Liver (tissue), 9 donors: ENCODE data around the gene TRMT10B. TPM values are rescaled to one million over a fixed set of nuclear protein-coding genes. Genes with fewer than 3 reads are reported as not detected.

Source experiments
- DNase-seq: peaks from one replicate; pipeline ENCODE4 v3.0.0-alpha.2; 2017; ENCODE audit warnings: low spot score
- H3K27ac ChIP-seq, 2 donors: one replicate each; pipeline ENCODE4 v1.7.0; 2013; ENCODE audit warnings: inconsistent platforms in 2 of 2, low read length in 2 of 2, control low read depth in 1 of 2, low read depth in 1 of 2, mild to moderate bottlenecking in 1 of 2
- H3K27me3 ChIP-seq, 4 donors: one replicate each; pipeline versions ENCODE4 v1.6.1 to v1.7.0; 2013; ENCODE audit warnings: low read length in 3 of 4, inconsistent platforms in 1 of 4, mild to moderate bottlenecking in 1 of 4, moderate library complexity in 1 of 4; ENCODE audit not compliant: control insufficient read depth in 4 of 4, insufficient read depth in 4 of 4
- H3K36me3 ChIP-seq, 4 donors: one replicate each; pipeline versions ENCODE4 v1.6.1 to v1.7.0; 2013; ENCODE audit warnings: low read length in 3 of 4, mild to moderate bottlenecking in 3 of 4, low read depth in 1 of 4, moderate library complexity in 1 of 4; ENCODE audit not compliant: control insufficient read depth in 4 of 4, insufficient read depth in 3 of 4
- H3K4me1 ChIP-seq, 4 donors: one replicate each; pipeline versions ENCODE4 v1.6.1 to v1.7.0; 2013; ENCODE audit warnings: low read length in 3 of 4, mild to moderate bottlenecking in 3 of 4, moderate library complexity in 1 of 4; ENCODE audit not compliant: control insufficient read depth in 4 of 4, insufficient read depth in 4 of 4
- H3K4me3 ChIP-seq, 3 donors: one replicate each; pipeline versions ENCODE4 v1.6.1 to v1.7.0; 2013; ENCODE audit warnings: low read length in 3 of 3, control low read depth in 1 of 3, low read depth in 1 of 3, mild to moderate bottlenecking in 1 of 3
- H3K9ac ChIP-seq, 2 donors: one replicate each; pipeline ENCODE4 v1.7.0; 2013; ENCODE audit warnings: low read length in 2 of 2, mild to moderate bottlenecking in 2 of 2, moderate library complexity in 2 of 2, control low read depth in 1 of 2, low read depth in 1 of 2
- H3K9me3 ChIP-seq, 4 donors: one replicate each; pipeline versions ENCODE4 v1.6.1 to v1.7.0; 2013; ENCODE audit warnings: low read length in 3 of 4; ENCODE audit not compliant: control insufficient read depth in 4 of 4
- EGR1 ChIP-seq, 2 donors: IDR thresholded peaks; 2 replicates each; pipeline ENCODE4 v1.6.1; 2016 to 2018; ENCODE audit warnings: antibody characterized with exemption in 2 of 2, low read depth in 2 of 2
- FOXA2 ChIP-seq: IDR thresholded peaks from 2 replicates; pipeline ENCODE4 v1.6.1; 2016; ENCODE audit warnings: antibody characterized with exemption
- GABPA ChIP-seq, 2 donors: IDR thresholded peaks in 1 of 2; conservative IDR thresholded peaks in 1 of 2; 2 replicates each; pipeline ENCODE4 v1.6.1; 2016; ENCODE audit warnings: antibody characterized with exemption in 2 of 2, mild to moderate bottlenecking in 1 of 2, moderate library complexity in 1 of 2
- HNF4A ChIP-seq, 2 donors: conservative IDR thresholded peaks; 2 replicates each; pipeline ENCODE4 v1.6.1; 2016; ENCODE audit warnings: antibody characterized with exemption in 2 of 2, mild to moderate bottlenecking in 2 of 2
- HNF4G ChIP-seq: IDR thresholded peaks from 2 replicates; pipeline ENCODE4 v1.6.1; 2016; ENCODE audit warnings: antibody characterized with exemption
- RAD21 ChIP-seq, 2 donors: IDR thresholded peaks; 2 replicates each; pipeline ENCODE4 v1.6.1; 2016; ENCODE audit warnings: antibody characterized with exemption in 2 of 2, mild to moderate bottlenecking in 2 of 2
- RXRA ChIP-seq, 2 donors: IDR thresholded peaks; 2 replicates each; pipeline ENCODE4 v1.6.1; 2017 to 2018; ENCODE audit warnings: antibody characterized with exemption in 2 of 2, mild to moderate bottlenecking in 1 of 2
- TAF1 ChIP-seq: conservative IDR thresholded peaks from 2 replicates; pipeline ENCODE4 v1.6.1; 2016; ENCODE audit warnings: antibody characterized with exemption, mild to moderate bottlenecking
- YY1 ChIP-seq: IDR thresholded peaks from 2 replicates; pipeline ENCODE4 v1.6.1; 2016; ENCODE audit warnings: antibody characterized with exemption, mild to moderate bottlenecking
- WGBS: extraction: QIAGEN DNeasy Blood & Tissue Kit; methylation state at CpG from one replicate; pipeline ENCODE4 v1.1.7; 2013; 5-methylcytosine and 5-hydroxymethylcytosine counted together
- polyA plus RNA-seq, 2 donors: library from polyadenylated mRNA; stranded (reverse) in 1 of 2; unstranded in 1 of 2; fragments of 200-250 nt in 1 of 2; fragments of >200 nt in 1 of 2; fragmentation: Nextera tagmentation in 1 of 2; extraction: Ambion mirVana in 1 of 2; gene quantifications; one replicate each; pipeline versions ENCODE4 v1.2.1 to v1.2.3, GENCODE V29; 2013 to 2015
- total RNA-seq, 2 donors: library from RNA; depleted of rRNA; stranded (reverse); fragments of >200 nt; gene quantifications; one replicate each; pipeline ENCODE4 v1.2.3, GENCODE V29; 2014
- TF ChIP-seq, protein P1 (sequence below): IDR thresholded peaks from 2 replicates; pipeline ENCODE4 v1.6.1; 2016; ENCODE audit warnings: antibody characterized with exemption
- TF ChIP-seq, protein P2 (sequence below): IDR thresholded peaks from 2 replicates; pipeline ENCODE4 v1.6.1; 2016; ENCODE audit warnings: antibody characterized with exemption
- TF ChIP-seq, protein P3 (sequence below): IDR thresholded peaks from 2 replicates; pipeline ENCODE4 v1.6.1; 2016; ENCODE audit warnings: antibody characterized with exemption
- TF ChIP-seq, protein P4 (sequence below): fragments of 150-350 bp; IDR thresholded peaks from 2 replicates; pipeline ENCODE4 v1.5.1; 2017; ENCODE audit warnings: improper control_type of control experiment, low read depth, low read length; ENCODE audit not compliant: missing input control
- TF ChIP-seq, protein P5 (sequence below): IDR thresholded peaks from 2 replicates; pipeline ENCODE4 v1.6.1; 2016; ENCODE audit warnings: antibody characterized with exemption, mild to moderate bottlenecking
- donor health status: healthy.
- donor health status: healthy.
- donor health status: healthy.
- donor health status: healthy.
- donor health status: healthy.

The TRMT10B gene
- total and polyA plus RNA-seq, 4 donors = 1.9 to 3.9 (median 2.1) TPM

DNA sequence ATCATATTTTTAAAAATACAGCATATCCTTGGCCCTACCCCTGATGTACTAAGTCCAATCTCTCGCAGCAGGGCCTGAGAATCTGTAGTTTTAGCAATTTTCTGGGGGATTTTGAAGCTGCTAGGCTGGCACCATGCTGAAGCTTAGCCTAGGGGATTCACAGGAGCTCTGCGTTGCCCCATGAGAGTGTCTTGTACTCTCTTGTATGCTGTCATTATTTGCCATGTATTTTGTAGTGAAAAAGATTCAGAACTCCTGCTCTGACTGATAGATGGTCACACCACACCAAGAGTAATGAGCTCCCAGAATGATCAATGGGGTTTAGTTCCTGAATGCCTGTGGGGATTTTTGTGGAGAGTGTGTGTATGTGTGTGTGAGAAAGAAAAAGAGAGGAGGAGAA, 20.7 kb upstream of the TRMT10B start:
- Histone ChIP-seq H3K9ac (no peak overlapping the region), H3K27me3 (no peaks in the 10 kb centered on the region), H3K27ac (no peak overlapping the region), H3K4me1 (no peaks in the 10 kb centered on the region), H3K9me3 (no peaks in the 10 kb centered on the region), H3K36me3 (no peaks in the 10 kb centered on the region), H3K4me3 (no peak overlapping the region)
- TF ChIP-seq RAD21 (IDR thresholded peaks at IDR 0.05) (no peak), RXRA (IDR thresholded peaks at IDR 0.05) (no peak)
- TF ChIP-seq, protein P1, sequence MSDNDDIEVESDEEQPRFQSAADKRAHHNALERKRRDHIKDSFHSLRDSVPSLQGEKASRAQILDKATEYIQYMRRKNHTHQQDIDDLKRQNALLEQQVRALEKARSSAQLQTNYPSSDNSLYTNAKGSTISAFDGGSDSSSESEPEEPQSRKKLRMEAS = no peak
- TF ChIP-seq, protein P2, sequence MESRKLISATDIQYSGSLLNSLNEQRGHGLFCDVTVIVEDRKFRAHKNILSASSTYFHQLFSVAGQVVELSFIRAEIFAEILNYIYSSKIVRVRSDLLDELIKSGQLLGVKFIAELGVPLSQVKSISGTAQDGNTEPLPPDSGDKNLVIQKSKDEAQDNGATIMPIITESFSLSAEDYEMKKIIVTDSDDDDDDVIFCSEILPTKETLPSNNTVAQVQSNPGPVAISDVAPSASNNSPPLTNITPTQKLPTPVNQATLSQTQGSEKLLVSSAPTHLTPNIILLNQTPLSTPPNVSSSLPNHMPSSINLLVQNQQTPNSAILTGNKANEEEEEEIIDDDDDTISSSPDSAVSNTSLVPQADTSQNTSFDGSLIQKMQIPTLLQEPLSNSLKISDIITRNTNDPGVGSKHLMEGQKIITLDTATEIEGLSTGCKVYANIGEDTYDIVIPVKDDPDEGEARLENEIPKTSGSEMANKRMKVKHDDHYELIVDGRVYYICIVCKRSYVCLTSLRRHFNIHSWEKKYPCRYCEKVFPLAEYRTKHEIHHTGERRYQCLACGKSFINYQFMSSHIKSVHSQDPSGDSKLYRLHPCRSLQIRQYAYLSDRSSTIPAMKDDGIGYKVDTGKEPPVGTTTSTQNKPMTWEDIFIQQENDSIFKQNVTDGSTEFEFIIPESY = no peak
- 47% methylated on average over 2 of the region's 2 CpGs for WGBS
- no peak for DNase-seq

DNA sequence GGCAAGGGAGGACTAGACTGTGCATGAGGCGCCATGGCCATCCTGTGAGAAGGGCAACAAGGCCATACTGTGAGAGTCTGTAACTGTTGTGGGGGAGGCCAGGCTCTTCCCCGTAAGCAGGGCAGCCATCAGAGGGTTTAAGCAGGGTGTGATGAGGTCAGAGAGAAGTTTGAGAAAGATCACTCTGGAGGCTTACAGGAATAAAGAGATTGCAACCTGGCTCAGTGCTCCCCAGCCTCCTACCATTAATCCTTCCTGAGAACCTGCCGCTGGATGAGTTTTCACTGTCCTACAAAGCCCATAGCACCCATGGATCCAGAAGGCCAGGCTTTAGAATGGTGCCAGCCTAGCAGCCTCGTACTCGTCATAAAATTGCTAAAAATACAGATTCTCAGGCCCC, 14.4 kb upstream of the TRMT10B start:
- DNase-seq = no peak
- WGBS = 93% methylated on average over 5 of the region's 5 CpGs
- Histone ChIP-seq H3K27me3 (no peaks in the 10 kb centered on the region), H3K9me3 (no peaks in the 10 kb centered on the region), H3K4me3 (no peak overlapping the region), H3K9ac (no peak overlapping the region), H3K36me3 (no peaks in the 10 kb centered on the region), H3K4me1 (no peaks in the 10 kb centered on the region), H3K27ac (no peak overlapping the region)
- TF ChIP-seq, protein P1 = no peak
- TF ChIP-seq YY1 = no peak
- TF ChIP-seq FOXA2 = no peak
- TF ChIP-seq EGR1 (IDR thresholded peaks at IDR 0.05; ENCODE audit: low read depth in 2 of 2) = no peak
- TF ChIP-seq, protein P3, sequence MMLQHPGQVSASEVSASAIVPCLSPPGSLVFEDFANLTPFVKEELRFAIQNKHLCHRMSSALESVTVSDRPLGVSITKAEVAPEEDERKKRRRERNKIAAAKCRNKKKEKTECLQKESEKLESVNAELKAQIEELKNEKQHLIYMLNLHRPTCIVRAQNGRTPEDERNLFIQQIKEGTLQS = no peak
- TF ChIP-seq, protein P4, sequence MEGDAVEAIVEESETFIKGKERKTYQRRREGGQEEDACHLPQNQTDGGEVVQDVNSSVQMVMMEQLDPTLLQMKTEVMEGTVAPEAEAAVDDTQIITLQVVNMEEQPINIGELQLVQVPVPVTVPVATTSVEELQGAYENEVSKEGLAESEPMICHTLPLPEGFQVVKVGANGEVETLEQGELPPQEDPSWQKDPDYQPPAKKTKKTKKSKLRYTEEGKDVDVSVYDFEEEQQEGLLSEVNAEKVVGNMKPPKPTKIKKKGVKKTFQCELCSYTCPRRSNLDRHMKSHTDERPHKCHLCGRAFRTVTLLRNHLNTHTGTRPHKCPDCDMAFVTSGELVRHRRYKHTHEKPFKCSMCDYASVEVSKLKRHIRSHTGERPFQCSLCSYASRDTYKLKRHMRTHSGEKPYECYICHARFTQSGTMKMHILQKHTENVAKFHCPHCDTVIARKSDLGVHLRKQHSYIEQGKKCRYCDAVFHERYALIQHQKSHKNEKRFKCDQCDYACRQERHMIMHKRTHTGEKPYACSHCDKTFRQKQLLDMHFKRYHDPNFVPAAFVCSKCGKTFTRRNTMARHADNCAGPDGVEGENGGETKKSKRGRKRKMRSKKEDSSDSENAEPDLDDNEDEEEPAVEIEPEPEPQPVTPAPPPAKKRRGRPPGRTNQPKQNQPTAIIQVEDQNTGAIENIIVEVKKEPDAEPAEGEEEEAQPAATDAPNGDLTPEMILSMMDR = no peak
- TF ChIP-seq, protein P5, sequence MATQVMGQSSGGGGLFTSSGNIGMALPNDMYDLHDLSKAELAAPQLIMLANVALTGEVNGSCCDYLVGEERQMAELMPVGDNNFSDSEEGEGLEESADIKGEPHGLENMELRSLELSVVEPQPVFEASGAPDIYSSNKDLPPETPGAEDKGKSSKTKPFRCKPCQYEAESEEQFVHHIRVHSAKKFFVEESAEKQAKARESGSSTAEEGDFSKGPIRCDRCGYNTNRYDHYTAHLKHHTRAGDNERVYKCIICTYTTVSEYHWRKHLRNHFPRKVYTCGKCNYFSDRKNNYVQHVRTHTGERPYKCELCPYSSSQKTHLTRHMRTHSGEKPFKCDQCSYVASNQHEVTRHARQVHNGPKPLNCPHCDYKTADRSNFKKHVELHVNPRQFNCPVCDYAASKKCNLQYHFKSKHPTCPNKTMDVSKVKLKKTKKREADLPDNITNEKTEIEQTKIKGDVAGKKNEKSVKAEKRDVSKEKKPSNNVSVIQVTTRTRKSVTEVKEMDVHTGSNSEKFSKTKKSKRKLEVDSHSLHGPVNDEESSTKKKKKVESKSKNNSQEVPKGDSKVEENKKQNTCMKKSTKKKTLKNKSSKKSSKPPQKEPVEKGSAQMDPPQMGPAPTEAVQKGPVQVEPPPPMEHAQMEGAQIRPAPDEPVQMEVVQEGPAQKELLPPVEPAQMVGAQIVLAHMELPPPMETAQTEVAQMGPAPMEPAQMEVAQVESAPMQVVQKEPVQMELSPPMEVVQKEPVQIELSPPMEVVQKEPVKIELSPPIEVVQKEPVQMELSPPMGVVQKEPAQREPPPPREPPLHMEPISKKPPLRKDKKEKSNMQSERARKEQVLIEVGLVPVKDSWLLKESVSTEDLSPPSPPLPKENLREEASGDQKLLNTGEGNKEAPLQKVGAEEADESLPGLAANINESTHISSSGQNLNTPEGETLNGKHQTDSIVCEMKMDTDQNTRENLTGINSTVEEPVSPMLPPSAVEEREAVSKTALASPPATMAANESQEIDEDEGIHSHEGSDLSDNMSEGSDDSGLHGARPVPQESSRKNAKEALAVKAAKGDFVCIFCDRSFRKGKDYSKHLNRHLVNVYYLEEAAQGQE = no peak
- no peak for TF ChIP-seq HNF4G
- TF ChIP-seq, protein P2 = no peak
- no peak for TF ChIP-seq HNF4A (conservative IDR thresholded peaks at IDR 0.05)
- TF ChIP-seq TAF1 = no peak
- no peak for TF ChIP-seq GABPA (IDR thresholded peaks at IDR 0.05 in 1 of 2, conservative IDR thresholded peaks at IDR 0.05 in 1 of 2)
